GM23338 (cell line): ENCODE measurements around the gene ST3GAL4.

ENCODE experiments used
- CREB1 ChIP-seq: fragments of 250-450 bp; sonication (Bioruptor Pico); IDR thresholded peaks from 2 replicates; pipeline ENCODE4 v1.5.0; 2020; ENCODE audit warnings: low read depth, mild to moderate bottlenecking, moderate library complexity
- CTCF ChIP-seq, 2 experiments: fragments of 200-600 bp in 1 of 2; sonication (generic) in 1 of 2; conservative IDR thresholded peaks; 2 replicates each; pipeline versions ENCODE4 v1.5.1 to v1.6.1; 2016 to 2017; ENCODE audit warnings: antibody characterized with exemption in 2 of 2, low read depth in 2 of 2, mild to moderate bottlenecking in 2 of 2, moderate library complexity in 1 of 2
- EZH2 ChIP-seq: fragments of 200-600 bp; sonication (generic); IDR thresholded peaks from one replicate; pipeline ENCODE4 v1.8.0; 2017; ENCODE audit warnings: antibody characterized with exemption, mild to moderate bottlenecking, low read depth; ENCODE audit not compliant: unreplicated experiment
- EZH2phosphoT487 ChIP-seq: fragments of 200-600 bp; sonication (generic); IDR thresholded peaks from one replicate; pipeline ENCODE4 v1.8.1; 2018; ENCODE audit warnings: antibody characterized with exemption; ENCODE audit not compliant: unreplicated experiment
- JUNB ChIP-seq: IDR thresholded peaks from one replicate; pipeline ENCODE4 v1.6.1; 2016; ENCODE audit warnings: antibody characterized with exemption; ENCODE audit not compliant: unreplicated experiment
- NANOG ChIP-seq: IDR thresholded peaks from 2 replicates; pipeline ENCODE4 v1.6.1; 2016; ENCODE audit warnings: antibody characterized with exemption, borderline replicate concordance
- POLR2AphosphoS5 ChIP-seq: IDR thresholded peaks from 2 replicates; pipeline ENCODE4 v1.6.1; 2016; ENCODE audit warnings: antibody characterized with exemption, low read depth
- ZNF114 ChIP-seq: fragments of 250-450 bp; sonication (Bioruptor Pico); IDR thresholded peaks from 2 replicates; pipeline ENCODE4 v1.5.0; 2020; ENCODE audit warnings: mild to moderate bottlenecking, moderate library complexity
- ZNF331 ChIP-seq: fragments of 250-450 bp; sonication (Bioruptor Pico); IDR thresholded peaks from 2 replicates; pipeline ENCODE4 v1.5.0; 2020; ENCODE audit warnings: low read depth, mild to moderate bottlenecking, moderate library complexity

- TF ChIP-seq CREB1 (CRISPR knock-in tag) (no peak), CTCF (conservative IDR thresholded peaks at IDR 0.05; ENCODE audit: low read depth in 2 of 2) (no peak), EZH2phosphoT487 (no peak), EZH2 (no peak), JUNB (no peak), ZNF331 (no peak), POLR2AphosphoS5 (no peak), ZNF114 (CRISPR knock-in tag) (no peak), NANOG (no peak)
Measured at GRCh38 chr11:126451211-126451802, 95.8 kb downstream of the ST3GAL4 start.
